ENCODE measurements around the gene SLC9A6. TPM values are rescaled to one million over a fixed set of nuclear protein-coding genes. Genes with fewer than 3 reads are reported as not detected.

Gene SLC9A6
- total RNA-seq, 2 experiments from 2014 or later = 14.5 to 15.7 TPM

Other genes with a start within 250 kb of the SLC9A6 start
- not detected for gene CT45A3, start 217.2 kb upstream of the SLC9A6 start, total RNA-seq
- not detected for gene CT45A5, start 199.9 kb upstream of the SLC9A6 start, total RNA-seq
- gene CT45A6, start 182.6 kb upstream of the SLC9A6 start, total RNA-seq = not detected
- gene CT45A2, start 165.4 kb upstream of the SLC9A6 start, total RNA-seq = not detected
- gene CT45A7, start 148.2 kb upstream of the SLC9A6 start, total RNA-seq = not detected
- not detected for gene CT45A8, start 130.9 kb upstream of the SLC9A6 start, total RNA-seq
- gene CT45A9, start 113.6 kb upstream of the SLC9A6 start, total RNA-seq = not detected
- not detected for gene CT45A10, start 92.0 kb upstream of the SLC9A6 start, total RNA-seq
- not detected for gene SAGE1, start 91.7 kb upstream of the SLC9A6 start, total RNA-seq
- 10 to 100 TPM; 11.6 to 17.4 TPM for gene MMGT1, start 11.4 kb upstream of the SLC9A6 start, total RNA-seq
- gene FHL1, start 162.1 kb downstream of the SLC9A6 start, total RNA-seq = 10 to 100 TPM; 12.4 to 15.9 TPM

All from activated CD8-positive, alpha-beta memory T cell treated with anti-CD3 and anti-CD28 coated beads, Interleukin-2, amount 10 ng/mL, durations not matched to agents 7 days and 5 days (primary cell).